ENCODE measurements around the gene IRF2BP1.
"Not testable (repeated sequence)": the region's sequence is repeated elsewhere in the genome, so short reads cannot be mapped to it uniquely, and the experiment has no call there.

The IRF2BP1 gene

DNA sequence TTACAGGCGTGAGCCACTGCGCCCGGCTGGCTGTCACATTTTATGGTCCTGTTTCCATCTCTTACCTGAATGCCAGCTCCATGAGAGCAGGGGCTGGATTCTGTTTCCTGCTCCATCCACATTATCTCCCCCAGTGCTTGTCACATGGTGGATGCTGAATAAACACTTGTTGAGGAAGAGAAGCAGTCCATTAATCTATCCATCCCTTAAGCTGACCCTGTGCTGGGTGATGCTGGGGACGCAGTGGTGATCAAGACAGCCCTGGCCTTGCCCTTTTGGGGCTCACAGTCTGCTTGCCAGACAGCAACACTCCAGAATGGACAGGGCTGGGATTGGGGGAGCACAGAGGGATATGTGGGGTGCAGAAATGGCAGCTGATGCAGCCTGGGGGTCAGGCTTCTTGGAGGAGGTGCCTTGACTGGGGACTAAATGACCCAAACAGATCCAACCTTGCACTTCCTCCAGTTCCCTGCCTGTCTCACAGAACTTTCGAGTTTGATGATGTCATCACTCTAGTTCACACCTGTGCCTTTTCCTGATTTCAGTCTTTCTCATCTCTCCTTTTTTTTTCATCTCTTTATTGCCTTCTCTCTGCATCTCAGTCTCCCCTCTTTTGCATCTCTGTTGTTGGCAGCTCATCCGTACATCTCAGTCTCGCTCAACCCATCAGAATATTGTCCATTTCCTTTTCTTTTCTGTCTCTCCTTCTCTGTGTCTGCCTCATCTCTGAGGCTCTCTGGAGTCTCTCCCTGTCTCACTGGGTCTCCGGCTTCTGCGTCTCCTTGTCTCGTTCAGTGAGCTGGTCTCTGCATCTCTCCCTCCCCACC lies 4.6 kb downstream of the IRF2BP1 start:
- Mint-ChIP-seq H3K27me3 (ENCODE audit: low read depth) (no peaks in the 10 kb centered on the region), H3K4me1 (ENCODE audit: low read depth) (peaks cover 18% of the 10 kb centered on the region), H3K36me3 (ENCODE audit: low read depth) (peaks cover 4% of the 10 kb centered on the region), H3K9me3 (no peaks in the 10 kb centered on the region), H3K4me3 (no peak overlapping the region), H3K27ac (no peak overlapping the region)
- no peak for DNase-seq (ENCODE audit: low spot score)

DNA sequence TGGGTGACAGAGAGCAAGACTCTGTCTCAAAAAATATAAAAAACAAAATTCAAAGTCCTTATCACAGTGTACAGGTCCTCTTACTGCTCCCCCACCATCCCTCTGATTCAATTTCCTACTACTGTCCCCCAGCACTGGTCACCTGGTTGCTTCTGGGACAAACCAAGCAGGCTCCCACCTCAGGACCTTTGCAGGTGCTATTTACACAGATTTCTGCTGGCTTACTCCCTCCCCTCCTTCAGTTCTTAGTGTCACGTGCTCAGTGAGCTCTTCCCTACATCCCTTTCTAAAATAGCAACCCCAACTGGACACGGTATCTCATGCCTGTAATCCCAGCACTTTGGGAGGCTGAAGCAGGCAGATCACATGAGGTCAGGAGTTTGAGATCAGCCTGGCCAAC lies 6.0 kb downstream of the IRF2BP1 start:
- no peak for DNase-seq (ENCODE audit: low spot score)
- Mint-ChIP-seq H3K36me3 (ENCODE audit: low read depth) (peaks cover 4% of the 10 kb centered on the region), H3K4me1 (ENCODE audit: low read depth) (peaks cover 21% of the 10 kb centered on the region), H3K27ac (no peak overlapping the region), H3K9me3 (no peaks in the 10 kb centered on the region), H3K4me3 (no peak overlapping the region), H3K27me3 (ENCODE audit: low read depth) (peaks cover 6% of the 10 kb centered on the region)

DNA sequence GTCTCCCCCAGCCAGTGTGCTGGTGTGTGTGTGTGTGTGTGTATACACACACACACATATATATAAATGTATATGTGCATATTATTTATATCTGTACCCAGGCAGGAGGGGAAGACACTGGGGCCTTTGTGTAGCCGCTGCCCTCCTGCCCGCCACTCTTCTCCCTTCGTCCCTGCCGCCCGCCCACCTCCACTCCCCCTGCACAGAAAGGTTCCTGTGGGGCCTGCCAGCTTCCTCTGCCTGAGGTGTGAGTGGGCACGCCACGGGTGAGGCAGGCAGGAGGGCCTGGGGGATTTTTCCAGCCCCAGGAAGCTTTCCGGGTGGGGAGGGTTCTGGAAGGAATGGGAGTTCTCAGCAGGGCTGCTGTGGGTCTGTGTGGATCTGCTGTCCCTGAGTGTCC lies 6.9 kb downstream of the IRF2BP1 start:
- no peaks in the 10 kb centered on the region for H3K9me3 Mint-ChIP-seq
- DNase-seq (ENCODE audit: low spot score) = no peak

DNA sequence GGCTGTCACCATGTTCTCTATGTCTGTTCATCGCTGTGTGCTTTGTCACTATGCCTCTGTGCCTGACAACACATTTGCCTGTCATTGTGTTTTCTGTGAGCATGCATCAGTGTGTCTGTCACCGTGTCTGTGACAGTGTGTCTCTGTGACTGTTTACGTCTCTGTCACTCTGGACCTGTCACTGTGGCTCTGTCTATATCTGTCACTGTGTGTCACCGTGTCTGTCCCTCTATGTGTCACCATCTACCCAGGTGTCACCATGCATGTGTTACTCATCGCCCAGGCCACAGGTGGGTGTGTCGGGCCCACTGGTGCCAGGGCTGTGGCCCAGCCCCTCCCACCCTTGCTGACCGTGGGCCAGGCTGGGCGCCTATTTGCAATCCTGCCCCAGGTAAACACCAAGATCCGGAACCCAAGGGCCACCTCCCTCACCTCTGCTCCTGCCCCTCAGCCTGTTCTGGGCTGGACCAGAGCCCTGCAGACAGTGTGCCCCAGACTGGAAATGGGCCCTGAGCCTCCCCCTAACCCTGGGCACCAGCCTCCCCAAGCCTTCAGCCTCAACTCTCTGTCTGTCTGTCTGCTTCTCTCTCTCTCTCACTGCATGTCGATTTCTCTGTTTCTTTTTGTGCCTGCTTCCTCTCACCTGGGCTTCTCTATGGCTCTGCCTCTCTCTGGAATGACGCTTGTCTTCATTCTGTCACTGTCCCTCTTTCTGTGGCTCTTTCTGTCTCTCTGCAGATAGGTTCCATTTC lies 7.7 kb downstream of the IRF2BP1 start:
- H3K4me3 Mint-ChIP-seq = no peak overlapping the region
- H3K27me3 Mint-ChIP-seq (ENCODE audit: low read depth) = peaks cover 10% of the 10 kb centered on the region
- H3K27ac Mint-ChIP-seq = no peak overlapping the region
- peak; percentile 29 for DNase-seq (ENCODE audit: low spot score)
- H3K4me1 Mint-ChIP-seq (ENCODE audit: low read depth) = peaks cover 19% of the 10 kb centered on the region
- no peaks in the 10 kb centered on the region for H3K9me3 Mint-ChIP-seq
- peaks cover 2% of the 10 kb centered on the region for H3K36me3 Mint-ChIP-seq (ENCODE audit: low read depth)

More for the DNA sequence above, 6.9 kb downstream of the IRF2BP1 start:
- Mint-ChIP-seq H3K4me1 (ENCODE audit: low read depth) (peaks cover 21% of the 10 kb centered on the region), H3K27me3 (ENCODE audit: low read depth) (peaks cover 10% of the 10 kb centered on the region), H3K36me3 (ENCODE audit: low read depth) (peaks cover 4% of the 10 kb centered on the region), H3K27ac (no peak overlapping the region), H3K4me3 (no peak overlapping the region)

DNA sequence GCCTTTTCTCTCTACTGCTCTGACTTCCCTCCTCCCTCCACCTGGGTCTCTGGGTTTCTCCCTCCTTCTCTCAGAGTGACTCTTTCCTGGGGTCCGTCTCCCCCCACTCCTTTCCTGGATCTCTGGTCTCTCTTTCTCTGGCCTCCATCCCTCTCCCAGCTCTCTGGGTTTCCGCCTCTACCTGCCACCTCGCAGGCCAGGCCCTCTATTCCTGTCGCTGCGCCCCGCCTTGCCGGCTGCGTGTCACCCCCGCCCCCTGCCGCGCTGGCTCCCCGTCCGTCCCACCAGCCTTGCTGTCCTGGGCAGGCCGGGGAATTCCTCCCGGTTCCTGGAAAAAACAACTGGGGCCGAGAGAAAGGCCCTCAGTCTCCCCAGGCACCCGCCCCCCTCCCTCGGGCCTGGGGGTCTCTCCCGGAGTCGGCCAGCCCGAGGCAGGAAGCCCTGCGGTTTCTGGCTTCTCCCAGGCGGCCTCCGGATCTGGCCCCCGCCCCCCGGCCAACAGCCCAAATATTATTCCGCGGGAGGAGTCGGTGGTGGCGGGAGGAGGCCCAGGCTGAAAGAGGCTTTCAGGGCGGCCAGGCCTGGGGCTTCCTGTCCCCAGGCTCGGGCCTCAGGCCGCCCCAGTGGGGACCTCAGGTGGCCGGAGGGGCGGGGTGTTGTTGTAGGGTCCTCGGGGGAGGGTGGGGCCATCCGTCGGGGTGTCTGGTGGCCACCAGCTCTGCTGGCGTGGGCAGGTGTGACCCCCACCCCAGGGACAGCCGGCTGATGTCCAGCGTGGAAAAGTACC lies 9.3 kb downstream of the IRF2BP1 start:
- DNase-seq (ENCODE audit: low spot score) = no peak
- Mint-ChIP-seq H3K27me3 (ENCODE audit: low read depth) (peaks cover 10% of the 10 kb centered on the region), H3K9me3 (no peaks in the 10 kb centered on the region), H3K4me1 (ENCODE audit: low read depth) (peaks cover 14% of the 10 kb centered on the region), H3K4me3 (peak overlapping the region; percentile 6), H3K36me3 (ENCODE audit: low read depth) (no peaks in the 10 kb centered on the region), H3K27ac (peak overlapping the region; percentile 72)

DNA sequence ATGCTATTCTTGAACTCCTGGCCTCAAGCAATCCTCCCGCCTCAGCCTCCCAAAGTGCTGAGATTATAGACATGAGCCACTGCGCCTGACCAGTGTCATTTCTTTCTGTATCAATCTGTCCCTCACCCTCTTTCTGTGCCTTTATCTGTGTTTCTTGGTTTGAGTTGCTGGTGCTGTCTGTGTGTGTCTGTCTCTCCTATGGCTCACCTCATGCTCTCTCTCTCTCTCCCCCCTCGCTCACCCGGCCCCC lies 9.9 kb downstream of the IRF2BP1 start:
- Mint-ChIP-seq H3K4me3 (peak overlapping the region; percentile 6), H3K36me3 (ENCODE audit: low read depth) (no peaks in the 10 kb centered on the region), H3K9me3 (no peaks in the 10 kb centered on the region), H3K27me3 (ENCODE audit: low read depth) (peaks cover 10% of the 10 kb centered on the region), H3K27ac (peak overlapping the region; percentile 72), H3K4me1 (ENCODE audit: low read depth) (peaks cover 11% of the 10 kb centered on the region)
- peak; percentile 56 for DNase-seq (ENCODE audit: low spot score)

DNA sequence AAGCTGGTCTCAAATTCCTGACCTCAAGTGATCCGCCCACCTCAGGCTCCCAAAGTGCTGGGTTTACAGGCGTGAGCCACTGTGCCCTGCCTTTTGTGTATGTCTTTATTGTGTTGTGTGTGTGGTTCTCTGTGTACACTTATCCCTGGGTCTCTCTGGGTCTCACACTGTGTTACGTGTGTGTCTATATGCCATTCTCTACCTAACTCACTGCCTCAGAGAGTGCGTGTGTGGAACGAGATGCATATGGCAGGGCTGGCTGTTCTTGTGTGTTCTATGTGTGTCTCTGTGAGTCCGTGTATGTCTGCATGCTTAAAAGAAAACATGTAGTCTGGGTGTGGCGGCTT lies 11.3 kb downstream of the IRF2BP1 start:
- Mint-ChIP-seq H3K4me1 (ENCODE audit: low read depth) (peaks cover 11% of the 10 kb centered on the region), H3K4me3 (no peak overlapping the region), H3K9me3 (no peaks in the 10 kb centered on the region), H3K27me3 (ENCODE audit: low read depth) (peaks cover 10% of the 10 kb centered on the region), H3K27ac (no peak overlapping the region), H3K36me3 (ENCODE audit: low read depth) (no peaks in the 10 kb centered on the region)
- no peak for DNase-seq (ENCODE audit: low spot score)

DNA sequence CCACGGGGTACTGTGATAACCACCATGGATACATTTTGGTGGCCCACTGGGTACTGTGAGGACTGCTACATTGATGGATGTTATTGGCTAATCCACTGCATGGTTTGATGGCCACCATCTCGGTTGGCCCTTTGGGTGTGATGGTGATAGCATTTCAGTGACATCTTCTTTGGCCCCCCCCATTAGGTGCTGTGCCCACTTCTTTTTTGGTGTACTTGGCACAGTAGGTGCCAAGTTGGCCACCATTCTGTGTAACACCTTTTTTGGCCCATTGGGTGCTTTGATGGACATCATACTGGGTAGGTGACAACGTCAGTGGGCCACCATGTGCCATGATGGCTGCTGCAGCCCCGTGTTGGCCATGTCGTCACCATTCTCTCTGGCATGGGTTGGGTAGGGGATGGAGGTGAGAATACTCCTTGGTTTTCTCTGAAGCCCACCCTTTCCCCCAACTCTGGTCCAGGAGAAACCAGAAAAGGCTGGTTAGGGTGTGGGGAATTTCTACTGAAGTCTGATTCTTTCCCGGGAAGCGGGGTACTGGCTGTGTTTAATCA lies 12.6 kb downstream of the IRF2BP1 start:
- Mint-ChIP-seq H3K27me3 (ENCODE audit: low read depth) (peaks cover 10% of the 10 kb centered on the region), H3K4me3 (no peak overlapping the region), H3K36me3 (ENCODE audit: low read depth) (no peaks in the 10 kb centered on the region), H3K27ac (no peak overlapping the region), H3K4me1 (ENCODE audit: low read depth) (peaks cover 8% of the 10 kb centered on the region), H3K9me3 (no peaks in the 10 kb centered on the region)
- DNase-seq (ENCODE audit: low spot score) = no peak

DNA sequence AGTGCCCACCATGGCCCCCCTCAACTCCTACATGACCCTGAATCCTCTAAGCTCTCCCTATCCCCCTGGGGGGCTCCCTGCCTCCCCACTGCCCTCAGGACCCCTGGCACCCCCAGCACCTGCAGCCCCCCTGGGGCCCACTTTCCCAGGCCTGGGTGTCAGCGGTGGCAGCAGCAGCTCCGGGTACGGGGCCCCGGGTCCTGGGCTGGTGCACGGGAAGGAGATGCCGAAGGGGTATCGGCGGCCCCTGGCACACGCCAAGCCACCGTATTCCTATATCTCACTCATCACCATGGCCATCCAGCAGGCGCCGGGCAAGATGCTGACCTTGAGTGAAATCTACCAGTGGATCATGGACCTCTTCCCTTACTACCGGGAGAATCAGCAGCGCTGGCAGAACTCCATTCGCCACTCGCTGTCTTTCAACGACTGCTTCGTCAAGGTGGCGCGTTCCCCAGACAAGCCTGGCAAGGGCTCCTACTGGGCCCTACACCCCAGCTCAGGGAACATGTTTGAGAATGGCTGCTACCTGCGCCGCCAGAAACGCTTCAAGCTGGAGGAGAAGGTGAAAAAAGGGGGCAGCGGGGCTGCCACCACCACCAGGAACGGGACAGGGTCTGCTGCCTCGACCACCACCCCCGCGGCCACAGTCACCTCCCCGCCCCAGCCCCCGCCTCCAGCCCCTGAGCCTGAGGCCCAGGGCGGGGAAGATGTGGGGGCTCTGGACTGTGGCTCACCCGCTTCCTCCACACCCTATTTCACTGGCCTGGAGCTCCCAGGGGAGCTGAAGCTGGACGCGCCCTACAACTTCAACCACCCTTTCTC lies 13.6 kb downstream of the IRF2BP1 start:
- Mint-ChIP-seq H3K36me3 (ENCODE audit: low read depth) (no peaks in the 10 kb centered on the region), H3K4me1 (ENCODE audit: low read depth) (peaks cover 8% of the 10 kb centered on the region), H3K9me3 (no peaks in the 10 kb centered on the region), H3K27me3 (ENCODE audit: low read depth) (peaks cover 16% of the 10 kb centered on the region), H3K27ac (no peak overlapping the region), H3K4me3 (no peak overlapping the region)
- DNase-seq (ENCODE audit: low spot score) = no peak

DNA sequence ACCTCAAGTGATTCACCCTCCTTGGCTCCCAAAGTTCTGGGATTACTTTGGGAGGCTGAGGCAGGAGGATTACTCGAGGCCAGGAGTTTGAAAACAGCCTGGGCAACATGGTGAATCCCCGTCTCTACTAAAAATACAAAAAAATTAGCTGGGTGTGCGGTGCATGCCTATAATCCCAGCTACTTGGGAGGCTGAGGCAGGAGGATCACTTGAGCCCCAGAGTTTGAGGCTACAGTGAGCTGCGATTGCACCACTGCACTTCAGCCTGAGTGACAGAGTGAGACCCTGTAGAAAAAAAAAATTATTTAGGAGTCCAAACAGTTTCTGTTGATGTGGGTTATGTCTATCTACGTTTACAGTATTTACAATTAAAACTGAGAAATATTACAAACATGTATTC lies 15.1 kb downstream of the IRF2BP1 start:
- no peak for DNase-seq (ENCODE audit: low spot score)
- Mint-ChIP-seq H3K4me1 (ENCODE audit: low read depth) (no peaks in the 10 kb centered on the region), H3K36me3 (ENCODE audit: low read depth) (no peaks in the 10 kb centered on the region), H3K9me3 (no peaks in the 10 kb centered on the region), H3K4me3 (no peak overlapping the region), H3K27ac (no peak overlapping the region), H3K27me3 (ENCODE audit: low read depth) (peaks cover 18% of the 10 kb centered on the region)

DNA sequence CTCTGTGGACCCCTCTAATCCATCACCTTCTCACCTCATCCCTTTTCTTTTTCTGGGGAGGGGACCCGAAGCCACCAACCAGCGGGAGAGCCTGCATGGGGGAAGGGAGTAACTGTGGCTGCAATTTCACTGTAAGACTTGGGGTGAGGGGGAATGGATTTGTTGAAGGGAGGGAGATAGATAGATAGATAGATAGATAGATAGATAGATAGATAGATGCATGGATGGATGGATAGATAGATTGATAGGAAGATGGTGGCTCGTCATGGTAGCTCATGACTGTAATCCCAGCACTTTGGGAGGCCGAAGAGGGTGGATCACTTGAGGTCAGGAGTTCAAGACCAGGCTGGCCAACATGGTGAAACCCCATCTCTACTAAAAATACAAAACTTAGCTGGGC lies 18.7 kb downstream of the IRF2BP1 start:
- H3K4me1 Mint-ChIP-seq (ENCODE audit: low read depth) = peaks cover 13% of the 10 kb centered on the region
- not testable (repeated sequence) for H3K9me3 Mint-ChIP-seq; H3K36me3 Mint-ChIP-seq (ENCODE audit: low read depth)

DNA sequence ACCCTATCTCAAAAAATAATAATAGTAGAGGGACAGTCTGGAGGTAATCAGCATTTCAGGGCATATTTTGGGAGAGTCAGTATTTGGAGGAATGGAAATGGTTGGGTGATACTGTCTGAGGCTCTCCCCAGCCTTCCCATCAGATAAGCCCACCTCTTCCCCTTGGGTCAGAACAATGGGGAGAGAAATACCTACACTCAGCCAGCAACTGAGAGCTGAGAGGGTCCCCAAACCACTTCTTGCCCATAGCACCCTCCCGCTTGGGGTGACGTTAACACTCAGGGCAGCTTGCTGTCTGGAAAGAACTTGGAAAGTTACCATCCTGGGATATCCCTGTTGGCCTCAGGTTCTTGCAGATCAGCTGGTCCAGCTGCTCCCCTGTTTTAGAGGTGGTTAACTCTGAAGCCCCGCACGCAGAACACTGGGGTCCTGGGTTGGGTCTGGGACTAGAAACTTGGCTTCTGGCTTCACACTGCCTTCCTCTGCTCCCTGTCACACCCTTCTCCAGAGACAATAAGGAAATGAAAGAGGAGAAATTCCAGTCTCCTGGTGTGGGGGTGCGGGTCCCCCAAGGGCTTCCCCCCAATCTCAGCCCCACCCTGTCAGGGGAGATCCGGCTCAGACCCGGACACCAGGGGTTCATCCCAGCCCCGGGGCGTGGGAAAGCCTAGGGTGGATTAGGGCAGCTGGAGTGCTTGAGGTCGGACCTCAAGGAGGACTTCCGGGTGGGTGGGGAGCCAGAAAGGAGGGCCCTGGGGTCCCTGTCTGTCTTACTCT lies 19.4 kb downstream of the IRF2BP1 start:
- Mint-ChIP-seq H3K4me1 (ENCODE audit: low read depth) (peaks cover 16% of the 10 kb centered on the region), H3K27ac (no peak overlapping the region), H3K9me3 (no peaks in the 10 kb centered on the region), H3K36me3 (ENCODE audit: low read depth) (peaks cover 4% of the 10 kb centered on the region), H3K27me3 (ENCODE audit: low read depth) (peaks cover 39% of the 10 kb centered on the region), H3K4me3 (no peak overlapping the region)
- DNase-seq (ENCODE audit: low spot score) = no peak

More for the DNA sequence above, 18.7 kb downstream of the IRF2BP1 start:
- peaks cover 39% of the 10 kb centered on the region for H3K27me3 Mint-ChIP-seq (ENCODE audit: low read depth)
- not testable (repeated sequence) for H3K4me3 Mint-ChIP-seq; DNase-seq (ENCODE audit: low spot score); H3K27ac Mint-ChIP-seq

Data from T-helper 2 cell treated with Interferon-gamma antibody and Interleukin-4, amounts not matched to agents 5 μg/mL and 100 μg/mL, for 36 hours (primary cell).